ENCODE measurements around the gene HAGH. TPM values are rescaled to one million over a fixed set of nuclear protein-coding genes. Genes with fewer than 3 reads are reported as not detected.
A peak's percentile ranks its signal among the peaks of the same experiment; 100 is the strongest.

Gene HAGH
- total RNA-seq, 2 donors from 2014 or later, result 39.5 to 47.5 TPM

DNA sequence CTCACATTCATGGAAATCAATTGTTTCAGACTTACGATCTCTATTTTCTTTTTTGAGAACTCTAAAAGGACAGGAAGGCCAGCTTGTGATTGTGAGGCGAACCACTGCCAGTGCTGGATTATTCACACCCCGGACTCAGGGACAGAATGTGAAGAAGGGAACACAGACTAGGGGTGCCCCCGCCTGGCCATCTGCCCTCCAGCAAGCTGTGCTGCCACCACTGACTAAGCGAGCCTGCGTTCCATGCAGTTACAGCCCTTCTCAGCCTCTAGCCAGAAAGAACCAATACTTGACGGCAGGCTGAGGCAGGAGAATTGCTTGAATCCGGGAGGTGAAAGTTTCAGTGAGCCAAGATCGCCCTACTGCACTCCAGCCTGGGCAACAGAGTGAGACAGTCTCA, 2.8 kb downstream of the HAGH start:
- Mint-ChIP-seq H3K36me3 (no peaks in the 10 kb centered on the region), H3K4me1 (ENCODE audit: low read depth in 2 of 2) (peaks cover 13 to 17% of the 10 kb centered on the region in 2 donors), H3K27ac (no peak overlapping the region), H3K4me3 (peak overlapping the region; percentile 57), H3K9me3 (no peaks in the 10 kb centered on the region), H3K27me3 (no peaks in the 10 kb centered on the region)
- no peak for DNase-seq (ENCODE audit: low spot score)
- no peak for ATAC-seq

DNA sequence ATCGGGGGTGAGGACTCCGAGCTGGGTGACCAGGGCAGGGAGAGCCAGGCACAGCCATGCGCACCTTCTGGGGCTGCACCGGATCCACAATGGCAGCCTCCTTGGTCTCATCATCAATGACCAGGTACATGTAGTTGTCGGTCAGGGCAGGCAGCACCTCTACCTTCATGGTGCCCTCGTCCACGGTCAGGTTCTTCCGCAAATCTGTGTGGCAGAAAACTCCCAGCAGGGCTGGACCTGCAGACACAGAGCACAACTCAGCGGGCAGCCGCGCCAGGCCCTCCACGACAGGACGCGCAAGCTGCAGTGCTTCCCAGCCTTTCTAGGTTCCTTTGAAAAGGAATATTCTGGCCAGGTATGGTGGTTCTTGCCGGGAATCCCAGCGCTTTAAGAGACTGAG, 3.8 kb downstream of the HAGH start:
- no peak for DNase-seq (ENCODE audit: low spot score)
- Mint-ChIP-seq H3K27me3 (no peaks in the 10 kb centered on the region), H3K4me1 (ENCODE audit: low read depth in 2 of 2) (peaks cover 13 to 17% of the 10 kb centered on the region in 2 donors), H3K9me3 (no peaks in the 10 kb centered on the region), H3K36me3 (no peaks in the 10 kb centered on the region), H3K4me3 (no peak overlapping the region), H3K27ac (no peak overlapping the region)
- no peak for ATAC-seq

DNA sequence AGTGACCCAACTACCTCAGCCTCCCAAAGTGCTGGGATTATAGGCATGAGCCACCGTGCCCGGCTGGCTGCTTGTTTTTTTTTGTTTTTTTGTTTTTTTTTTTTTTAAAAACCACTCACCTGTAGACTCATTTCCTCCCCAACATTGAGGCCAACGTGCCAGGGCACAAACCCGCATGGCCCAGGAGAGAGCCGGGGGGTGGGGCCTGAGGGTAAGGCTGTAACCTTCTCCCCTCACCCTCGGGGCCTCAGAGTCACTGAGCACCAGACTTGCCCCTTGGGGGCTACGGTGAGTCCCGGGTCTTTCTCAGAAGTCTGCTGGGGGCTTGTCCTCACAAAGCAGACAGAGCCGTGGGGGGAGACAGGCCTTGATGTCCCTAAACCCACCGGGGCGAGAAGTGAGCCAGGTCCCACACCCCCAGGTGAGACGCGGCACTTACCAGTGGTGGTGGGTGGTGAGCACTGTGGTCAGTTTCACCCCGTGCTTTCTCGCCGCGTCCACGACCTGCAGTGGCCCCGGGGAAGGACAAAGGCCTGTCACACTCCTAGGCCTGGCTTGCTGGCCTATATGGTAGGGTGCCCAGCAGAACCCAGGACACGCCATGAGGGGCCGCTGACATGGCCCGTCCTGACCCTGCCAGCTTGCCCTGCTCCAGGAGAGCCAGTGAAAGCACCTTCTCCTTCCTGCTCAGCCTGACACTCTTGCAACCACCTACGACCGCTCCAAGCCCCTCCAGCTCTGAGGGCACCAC, 4.6 kb downstream of the HAGH start:
- no peaks in the 10 kb centered on the region for H3K36me3 Mint-ChIP-seq

DNA sequence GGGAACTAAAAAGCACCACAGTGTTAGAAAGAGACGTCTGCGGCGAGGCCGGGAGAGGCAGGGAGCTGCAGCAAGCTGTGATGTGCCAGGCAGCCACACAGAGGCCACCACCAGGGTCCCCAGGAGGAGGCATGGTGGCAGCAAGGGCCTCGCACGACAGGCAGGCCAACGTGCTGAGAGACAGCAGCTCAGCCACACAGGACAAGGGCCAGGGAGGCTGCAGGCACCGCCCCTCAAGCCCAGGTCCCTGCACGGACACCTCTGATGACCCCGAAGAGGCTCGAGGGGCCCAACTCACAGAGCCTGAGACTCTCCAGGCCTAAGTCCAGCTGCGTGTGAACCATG, 5.7 kb downstream of the HAGH start:
- Mint-ChIP-seq H3K4me3 (no peak overlapping the region), H3K4me1 (ENCODE audit: low read depth in 2 of 2) (peaks cover 6 to 8% of the 10 kb centered on the region in 2 donors), H3K36me3 (no peaks in the 10 kb centered on the region), H3K27ac (no peak overlapping the region), H3K27me3 (no peaks in the 10 kb centered on the region), H3K9me3 (no peaks in the 10 kb centered on the region)
- no peak for ATAC-seq
- DNase-seq (ENCODE audit: low spot score), result no peak

More for the DNA sequence above, 4.6 kb downstream of the HAGH start:
- no peak for DNase-seq (ENCODE audit: low spot score)
- Mint-ChIP-seq H3K9me3 (no peaks in the 10 kb centered on the region), H3K4me1 (ENCODE audit: low read depth in 2 of 2) (peaks cover 6 to 11% of the 10 kb centered on the region in 2 donors), H3K27me3 (no peaks in the 10 kb centered on the region), H3K27ac (no peak overlapping the region), H3K4me3 (no peak overlapping the region)
- ATAC-seq, result no peak

DNA sequence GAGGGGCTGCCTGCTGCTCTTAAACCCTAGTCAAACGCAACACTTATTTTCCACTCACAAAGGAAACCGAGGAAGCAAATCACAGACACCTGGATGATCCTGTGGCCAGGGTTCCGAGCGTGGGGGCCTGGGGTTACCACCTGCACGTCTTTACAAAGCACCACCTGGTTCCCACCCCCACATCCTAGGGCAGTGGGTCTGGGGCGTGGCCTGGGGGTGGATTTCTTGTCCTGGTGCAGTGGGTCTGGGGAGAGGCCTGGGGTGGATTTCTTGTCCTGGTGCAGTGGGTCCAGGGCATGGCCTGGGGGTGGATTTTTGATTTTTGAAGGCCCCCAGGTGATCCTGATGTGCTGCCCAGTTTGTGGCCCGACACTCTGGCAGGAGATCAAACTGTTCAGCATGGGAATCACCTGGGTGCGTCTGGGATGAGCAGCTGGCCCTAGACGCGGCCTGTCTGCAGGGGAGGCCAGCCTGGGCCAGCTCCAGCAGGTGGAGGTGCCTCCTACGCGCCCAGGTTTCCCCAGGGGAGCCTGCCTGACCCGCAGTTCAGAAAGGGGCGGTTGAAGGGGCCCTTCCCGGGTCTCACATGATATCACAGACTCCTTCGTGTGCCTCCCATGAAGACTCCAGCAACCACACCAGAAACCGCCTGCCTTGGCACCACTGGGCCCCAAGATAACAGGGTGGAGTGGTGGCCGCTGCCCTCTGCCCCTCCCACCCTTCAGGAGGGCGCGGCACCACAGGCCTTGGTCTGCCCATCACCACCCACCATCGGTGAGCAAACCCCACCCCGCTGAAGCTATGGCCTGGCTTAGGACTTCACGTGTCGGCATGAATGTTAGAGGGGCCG, 6.3 kb downstream of the HAGH start:
- H3K36me3 Mint-ChIP-seq, result no peaks in the 10 kb centered on the region
- ATAC-seq, result no peak
- no peak for DNase-seq (ENCODE audit: low spot score)
- no peak overlapping the region for H3K4me3 Mint-ChIP-seq
- H3K27me3 Mint-ChIP-seq, result no peaks in the 10 kb centered on the region
- no peaks in the 10 kb centered on the region for H3K9me3 Mint-ChIP-seq
- H3K27ac Mint-ChIP-seq, result no peak overlapping the region
- peaks cover 4 to 6% of the 10 kb centered on the region in 2 donors for H3K4me1 Mint-ChIP-seq (ENCODE audit: low read depth in 2 of 2)

DNA sequence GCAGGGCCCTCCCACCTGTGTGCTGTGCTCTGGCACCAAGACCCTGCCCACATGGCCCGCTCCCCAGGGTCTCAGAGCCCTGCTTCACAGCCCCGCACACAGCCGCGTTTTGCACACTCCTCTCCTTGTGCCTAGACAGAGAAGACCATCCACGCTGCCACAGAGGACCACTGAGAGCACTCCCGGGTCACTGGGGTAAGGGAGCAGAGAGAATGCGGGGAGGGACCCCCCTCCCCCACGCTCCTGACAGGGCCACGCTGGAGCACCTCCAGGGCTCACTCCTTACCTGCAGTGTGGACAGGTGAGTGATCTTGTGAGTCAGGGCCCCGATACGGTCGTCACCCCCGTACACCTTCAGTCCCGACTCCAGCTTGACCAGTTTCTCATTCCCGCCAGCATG, 7.0 kb downstream of the HAGH start:
- DNase-seq (ENCODE audit: low spot score) (no peak), ATAC-seq (no peak)
- Mint-ChIP-seq H3K36me3 (no peaks in the 10 kb centered on the region), H3K4me1 (ENCODE audit: low read depth in 2 of 2) (peaks cover 2 to 4% of the 10 kb centered on the region in 2 donors), H3K27ac (no peak overlapping the region), H3K4me3 (no peak overlapping the region), H3K27me3 (no peaks in the 10 kb centered on the region), H3K9me3 (no peaks in the 10 kb centered on the region)

DNA sequence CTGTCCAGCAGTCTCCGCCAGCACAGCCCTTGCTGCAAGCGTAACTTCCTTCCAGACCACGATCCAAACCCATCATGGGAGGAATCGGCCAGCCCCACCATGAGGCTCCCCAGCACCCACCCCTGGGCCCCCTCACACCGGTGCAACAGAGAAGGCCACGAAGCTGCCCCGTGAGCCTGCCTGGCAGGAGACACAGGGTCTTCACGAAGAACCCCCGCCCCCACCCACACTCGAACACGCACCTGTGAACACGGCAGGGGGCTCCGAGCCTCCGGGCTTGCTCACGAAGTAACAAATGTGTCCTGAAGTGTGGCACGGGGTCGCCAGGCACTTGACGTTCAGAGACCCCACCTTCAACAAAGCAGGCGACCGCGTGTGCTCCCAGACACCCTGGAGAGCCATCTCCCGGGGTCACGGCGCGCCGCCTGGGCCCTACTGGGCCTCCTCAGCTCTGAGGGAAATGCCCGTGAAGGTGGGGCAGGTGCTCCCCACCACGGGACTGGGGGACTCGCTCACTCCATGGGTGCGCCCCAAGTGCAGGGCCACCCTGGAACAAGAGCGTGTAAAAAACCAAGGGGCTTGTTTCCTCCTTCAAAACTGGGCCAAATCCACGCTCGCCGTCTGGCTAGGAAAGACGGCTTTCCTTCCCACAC, 7.6 kb downstream of the HAGH start:
- DNase-seq (ENCODE audit: low spot score), result no peak
- ATAC-seq, result no peak
- H3K4me1 Mint-ChIP-seq (ENCODE audit: low read depth in 2 of 2), result no peaks in the 10 kb centered on the region
- H3K4me3 Mint-ChIP-seq, result no peak overlapping the region
- H3K27ac Mint-ChIP-seq, result no peak overlapping the region
- no peaks in the 10 kb centered on the region for H3K9me3 Mint-ChIP-seq
- no peaks in the 10 kb centered on the region for H3K36me3 Mint-ChIP-seq
- no peaks in the 10 kb centered on the region for H3K27me3 Mint-ChIP-seq

DNA sequence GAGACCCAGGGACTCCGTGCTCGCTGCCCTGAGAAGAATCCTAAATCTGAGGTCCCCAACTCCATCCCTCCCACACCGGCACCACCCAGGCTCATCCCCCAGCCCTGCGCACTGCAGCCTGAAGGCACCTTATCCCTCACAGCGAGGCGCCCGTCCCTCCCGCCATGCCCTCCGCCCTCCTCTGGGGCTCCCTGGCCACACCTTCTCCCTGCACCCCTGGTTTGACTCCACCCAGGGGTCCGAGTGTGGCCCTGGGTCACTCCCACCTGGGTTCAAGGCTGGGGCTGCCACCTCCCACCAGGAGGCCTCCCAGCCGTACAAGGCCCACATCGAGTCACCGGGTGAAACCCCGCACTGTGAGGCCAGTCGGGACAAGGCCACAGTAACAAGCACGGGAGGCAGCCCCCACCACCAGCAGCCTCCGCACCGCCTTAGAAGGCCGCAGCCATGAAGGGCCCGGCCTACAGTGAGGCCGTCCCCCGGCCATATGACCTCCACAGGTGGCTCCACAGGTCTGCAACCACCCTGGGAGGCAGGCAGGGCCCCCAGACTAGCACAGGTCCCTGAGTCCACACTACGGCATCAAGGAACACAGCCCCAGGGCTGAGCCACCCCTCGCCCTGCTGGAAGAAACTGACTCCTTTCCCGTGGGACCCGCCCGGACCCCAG, 8.3 kb downstream of the HAGH start:
- ATAC-seq (no peak), DNase-seq (ENCODE audit: low spot score) (no peak)
- H3K4me1 Mint-ChIP-seq (ENCODE audit: low read depth in 2 of 2), result peaks cover 0 to 2% of the 10 kb centered on the region in 2 donors
- no peak overlapping the region for H3K4me3 Mint-ChIP-seq
- no peak overlapping the region for H3K27ac Mint-ChIP-seq
- no peaks in the 10 kb centered on the region for H3K9me3 Mint-ChIP-seq
- no peaks in the 10 kb centered on the region for H3K27me3 Mint-ChIP-seq
- no peaks in the 10 kb centered on the region for H3K36me3 Mint-ChIP-seq

DNA sequence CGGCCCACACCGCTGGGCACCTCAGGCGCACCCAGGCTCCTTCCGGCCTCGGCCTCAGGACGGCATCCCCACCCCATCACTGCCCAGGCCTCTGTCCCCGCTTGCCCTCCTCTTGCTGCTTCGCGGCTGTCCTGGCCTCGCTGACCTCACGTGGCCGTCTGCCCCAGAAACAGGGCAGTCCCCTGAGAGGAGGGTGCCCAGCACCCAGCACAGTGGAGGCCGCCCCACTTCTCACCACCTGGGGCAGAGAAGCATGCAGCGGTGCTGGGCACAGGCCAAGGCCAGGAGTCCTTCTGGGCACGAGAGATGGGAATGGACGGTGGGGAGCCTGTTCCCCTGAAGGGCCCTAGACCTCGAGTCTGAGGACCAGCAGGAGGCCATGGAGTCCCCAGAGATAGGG, 8.9 kb downstream of the HAGH start:
- Mint-ChIP-seq H3K4me3 (no peak overlapping the region), H3K9me3 (no peaks in the 10 kb centered on the region), H3K36me3 (no peaks in the 10 kb centered on the region), H3K27ac (no peak overlapping the region), H3K4me1 (ENCODE audit: low read depth in 2 of 2) (peaks cover 0 to 5% of the 10 kb centered on the region in 2 donors), H3K27me3 (no peaks in the 10 kb centered on the region)
- ATAC-seq, result no peak
- DNase-seq (ENCODE audit: low spot score), result no peak

DNA sequence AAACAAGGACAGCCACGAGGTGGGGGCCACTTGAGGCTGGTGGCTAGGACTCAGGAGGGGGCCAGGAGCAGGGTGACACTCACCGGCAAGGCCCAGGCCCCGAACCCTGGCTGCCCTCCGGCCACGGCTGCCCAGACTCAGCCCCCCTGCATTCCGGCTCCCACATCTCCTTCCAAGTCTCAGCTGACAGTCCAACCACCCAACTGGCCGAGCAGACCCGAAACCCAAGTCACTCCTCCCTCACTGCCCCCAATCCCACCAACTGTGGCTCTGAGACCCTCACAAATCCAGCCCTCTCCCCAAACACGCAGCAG, 9.4 kb downstream of the HAGH start:
- Mint-ChIP-seq H3K4me1 (ENCODE audit: low read depth in 2 of 2) (peaks cover 0 to 5% of the 10 kb centered on the region in 2 donors), H3K27ac (no peak overlapping the region), H3K4me3 (no peak overlapping the region), H3K27me3 (no peaks in the 10 kb centered on the region), H3K36me3 (no peaks in the 10 kb centered on the region), H3K9me3 (no peaks in the 10 kb centered on the region)
- no peak for DNase-seq (ENCODE audit: low spot score)
- no peak for ATAC-seq

DNA sequence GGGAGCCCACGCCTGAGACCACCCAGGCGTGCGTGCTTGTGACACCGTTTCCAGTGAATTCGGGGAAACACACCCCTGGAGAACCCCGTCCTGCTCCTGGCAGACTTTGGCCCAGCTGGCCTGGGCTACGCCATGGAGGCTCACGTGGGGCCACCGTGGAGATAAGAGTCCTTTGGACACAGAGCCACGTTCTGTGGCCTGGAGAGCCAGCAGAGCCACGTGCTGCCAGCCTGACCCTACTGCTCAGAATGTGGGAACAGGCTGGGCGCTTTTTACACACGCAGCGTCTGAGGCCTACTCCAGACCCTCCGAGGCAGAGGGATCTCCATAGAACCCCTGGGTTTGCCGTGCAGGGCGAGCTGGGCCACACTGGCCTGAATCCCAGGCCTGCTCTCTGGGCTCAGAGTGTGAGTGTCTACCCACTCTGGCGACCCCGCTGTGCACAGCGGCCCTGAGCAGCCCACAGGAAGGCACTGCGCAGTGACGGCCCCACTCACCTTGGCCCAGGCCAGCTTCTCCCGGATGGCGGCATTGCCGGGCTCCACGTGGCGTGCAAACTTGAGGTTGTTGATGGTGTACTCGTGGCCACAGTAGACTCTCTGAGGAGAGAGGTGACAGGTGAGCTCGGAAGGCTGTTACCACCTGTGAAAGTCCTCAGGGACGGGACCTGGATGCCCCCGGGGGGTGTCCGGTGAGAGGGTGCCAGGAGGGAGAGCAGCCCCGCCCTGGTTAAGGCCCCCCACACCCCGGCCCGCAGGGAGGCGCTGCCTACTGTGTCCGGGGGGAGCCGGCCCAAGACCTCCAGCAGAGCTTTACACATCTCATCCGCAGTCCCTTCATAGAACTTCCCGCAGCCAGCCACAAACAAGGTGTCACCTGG, 10.0 kb downstream of the HAGH start:
- ATAC-seq, result no peak
- Mint-ChIP-seq H3K36me3 (no peaks in the 10 kb centered on the region), H3K9me3 (no peaks in the 10 kb centered on the region), H3K27ac (no peak overlapping the region), H3K27me3 (no peaks in the 10 kb centered on the region), H3K4me1 (ENCODE audit: low read depth in 2 of 2) (peaks cover 0 to 5% of the 10 kb centered on the region in 2 donors), H3K4me3 (no peak overlapping the region)
- peak; percentile 48 for DNase-seq (ENCODE audit: low spot score)

DNA sequence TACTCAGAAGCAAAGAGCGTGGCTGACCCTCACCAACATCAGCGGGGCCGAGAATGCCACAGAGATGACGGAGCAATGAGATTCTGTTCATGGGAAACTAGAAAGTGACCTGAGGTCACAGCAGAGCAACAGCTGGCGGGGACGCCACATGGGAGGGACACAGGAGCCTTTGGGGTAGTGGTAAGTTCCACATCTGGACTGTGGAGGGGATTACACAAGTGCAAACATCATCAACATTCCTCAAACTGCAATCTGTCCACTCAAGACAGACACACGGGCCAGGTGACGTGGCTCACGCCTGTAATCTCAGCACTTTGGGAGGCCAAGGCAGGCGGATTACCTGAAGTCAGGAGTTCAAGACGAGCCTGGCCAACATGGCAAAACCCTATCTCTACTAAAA, 11.2 kb downstream of the HAGH start:
- no peaks in the 10 kb centered on the region for H3K36me3 Mint-ChIP-seq
- ATAC-seq (no peak), DNase-seq (ENCODE audit: low spot score) (peak; percentile 31)
- H3K4me3 Mint-ChIP-seq, result no peak overlapping the region
- H3K27ac Mint-ChIP-seq, result no peak overlapping the region
- no peaks in the 10 kb centered on the region for H3K9me3 Mint-ChIP-seq
- H3K27me3 Mint-ChIP-seq, result no peaks in the 10 kb centered on the region
- peaks cover 0 to 5% of the 10 kb centered on the region in 2 donors for H3K4me1 Mint-ChIP-seq (ENCODE audit: low read depth in 2 of 2)

DNA sequence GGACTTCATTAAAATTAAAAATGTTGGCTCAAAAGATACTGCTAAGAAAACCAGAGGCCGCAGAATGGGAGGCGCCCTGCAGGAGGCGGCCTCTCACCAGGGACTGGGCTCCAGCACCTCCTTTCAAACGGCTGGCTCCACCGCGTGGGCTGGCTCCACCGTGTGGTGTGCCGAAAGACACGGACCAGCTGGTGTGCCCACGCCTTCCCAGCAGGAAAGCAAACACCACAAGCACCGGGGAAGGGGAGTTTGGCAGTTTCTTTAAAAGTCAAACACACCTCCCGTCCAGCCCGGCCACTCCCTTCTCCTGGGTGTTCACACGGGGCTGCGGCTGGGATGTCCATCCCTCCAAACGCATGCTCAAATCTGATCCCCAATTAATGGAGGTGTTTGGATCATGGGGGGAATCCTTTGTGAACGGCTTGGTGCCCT, 13.9 kb downstream of the HAGH start:
- DNase-seq (ENCODE audit: low spot score), result peak; percentile 42
- Mint-ChIP-seq H3K27me3 (no peaks in the 10 kb centered on the region), H3K9me3 (no peaks in the 10 kb centered on the region), H3K36me3 (no peaks in the 10 kb centered on the region), H3K4me3 (no peak overlapping the region), H3K4me1 (ENCODE audit: low read depth in 2 of 2) (peaks cover 0 to 5% of the 10 kb centered on the region in 2 donors), H3K27ac (peak overlapping the region in 1 of 2 donors; percentile 76)
- peak in 1 of 2 donors; percentile 41 for ATAC-seq
